GM12874 (cell line): ENCODE results near the gene GCLC.

ENCODE experiments used
- CTCF ChIP-seq: IDR thresholded peaks from 2 replicates; pipeline ENCODE4 v1.5.1; 2011; ENCODE audit warnings: low read depth, mild to moderate bottlenecking, control low read depth, low read length, moderate library complexity; ENCODE audit not compliant: insufficient read depth

GCLC gene

DNA sequence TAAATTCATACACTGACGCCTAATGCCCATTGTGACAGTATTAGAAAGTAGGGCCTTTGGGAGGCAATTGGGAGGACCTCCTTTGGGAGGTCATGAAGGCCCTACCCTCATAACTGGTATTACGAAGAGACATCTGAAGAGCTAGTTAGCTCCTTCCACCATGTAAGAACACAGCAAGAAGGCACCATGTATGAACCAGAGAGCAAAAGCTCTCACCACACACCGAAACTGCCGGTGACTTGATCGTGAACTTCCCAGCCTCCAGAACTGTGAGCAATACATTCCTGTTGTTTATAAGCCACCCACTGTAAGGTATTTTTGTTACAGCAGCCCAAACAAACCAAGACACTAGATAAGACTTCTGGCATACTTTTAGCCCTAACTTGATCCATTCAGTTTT is 41.8 kb downstream of the GCLC start:
- TF ChIP-seq CTCF, result no peak

DNA sequence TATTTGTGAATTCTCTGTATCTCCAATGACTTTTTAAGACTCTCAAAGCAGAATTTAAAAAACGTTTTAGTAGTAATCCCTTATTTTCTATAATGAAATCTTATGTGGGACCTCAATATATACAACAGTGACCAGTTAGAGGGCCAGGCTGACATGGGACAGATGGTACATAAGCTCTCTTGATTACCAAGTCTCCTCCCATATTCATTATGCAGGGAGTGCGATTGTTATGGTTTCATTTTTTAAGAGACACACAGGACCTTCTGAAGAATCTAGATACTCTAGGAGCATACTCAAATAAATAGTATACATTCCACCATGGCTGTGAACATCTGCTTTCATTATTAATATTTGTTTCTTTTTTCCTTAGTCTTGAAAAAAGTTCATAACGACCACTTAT is 43.5 kb downstream of the GCLC start:
- TF ChIP-seq CTCF, result no peak

GRCh38 chr6:53500095-53500494 is 44.8 kb downstream of the GCLC start:
- no peak for TF ChIP-seq CTCF

DNA sequence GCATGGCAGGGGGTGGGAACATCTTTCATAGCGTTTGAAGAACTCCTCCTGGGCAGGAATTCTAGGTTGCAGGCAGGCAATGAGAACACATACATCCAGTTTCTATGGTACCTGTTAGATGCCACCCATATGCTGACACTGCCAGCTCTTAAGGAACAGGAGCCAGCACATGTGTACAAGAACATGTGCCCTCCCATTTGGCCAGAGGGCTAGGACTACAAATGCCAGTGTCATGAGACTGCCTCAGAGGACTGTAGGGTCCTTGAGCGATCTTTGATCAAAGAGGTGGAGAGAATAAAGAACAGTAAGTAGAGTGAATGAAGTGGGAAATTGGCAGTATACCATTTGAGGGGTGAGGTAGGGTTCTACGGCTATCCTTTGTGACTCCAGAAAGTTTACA is 45.8 kb downstream of the GCLC start:
- TF ChIP-seq CTCF, result no peak

DNA sequence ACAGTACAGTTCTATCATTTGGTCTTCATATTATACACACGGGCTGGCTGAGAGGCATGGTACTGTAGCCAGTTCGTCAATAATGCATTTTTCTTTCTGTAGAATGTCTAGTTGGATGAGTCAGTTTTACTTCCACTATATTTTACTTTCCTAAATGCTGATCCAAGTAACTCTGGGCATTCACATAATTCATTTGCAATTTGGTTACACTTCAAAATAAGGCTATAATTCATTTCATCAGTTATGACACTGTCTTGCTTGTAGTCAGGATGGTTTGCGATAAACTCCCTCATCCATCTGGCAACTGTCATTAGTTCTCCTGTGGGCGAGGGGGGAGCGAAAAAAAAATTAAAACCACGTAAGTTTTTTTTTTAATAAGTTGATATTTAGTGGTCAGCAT is 46.3 kb downstream of the GCLC start:
- no peak for TF ChIP-seq CTCF

- TF ChIP-seq CTCF, result no peak
Observed at GRCh38 chr6:53497905-53498304, 47.0 kb downstream of the GCLC start.

GRCh38 chr6:53496797-53497375 is 48.0 kb downstream of the GCLC start:
- TF ChIP-seq CTCF, result no peak
